Mesenteric fat pad (tissue), 1 donor: ENCODE results near the gene ASIP. TPM values are rescaled to one million over a fixed set of nuclear protein-coding genes. Genes with fewer than 3 reads are reported as not detected.
"Not testable (repeated sequence)": the region's sequence is repeated elsewhere in the genome, so short reads cannot be mapped to it uniquely, and the experiment has no call there.

Source experiments
- DNase-seq: peaks from one replicate; pipeline ENCODE4 v3.0.0-alpha.2; 2020; ENCODE audit warnings: low spot score
- total RNA-seq: library from RNA; stranded (reverse); fragmentation: NEBNext Ultra II Directional; extraction: Animal tissue kit (Norgen Biotek cat#: 25700); gene quantifications from one replicate; pipeline ENCODE4 v1.2.1, GENCODE V29; 2021
- donor health status: DM: yes; HTN: yes; CAD: no.

ASIP gene
- total RNA-seq, 1 donor from 2014 or later: not detected

DNA sequence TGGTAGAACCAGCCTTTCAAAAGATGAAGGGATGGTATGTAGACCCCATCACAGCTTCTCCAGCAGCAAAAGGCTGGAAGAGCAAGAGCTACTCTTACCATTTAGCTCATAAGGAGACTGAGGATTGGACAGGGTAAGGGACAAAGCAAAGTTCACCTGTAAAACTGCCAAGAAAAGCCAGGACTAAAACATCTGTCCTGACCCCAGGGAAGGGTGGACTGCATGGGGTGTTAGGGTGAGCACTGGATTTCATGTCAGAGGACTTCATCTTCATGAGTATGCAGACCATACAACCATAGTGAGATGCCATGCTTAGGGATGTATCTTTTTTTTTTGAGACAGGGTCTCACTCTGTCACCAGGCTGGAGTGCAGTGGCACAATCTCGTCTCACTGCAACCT, 42.6 kb downstream of the ASIP start:
- no peak for DNase-seq

- no peak for DNase-seq
These were observed 44.2 kb downstream of the ASIP start for GRCh38 chr20:34285450-34285849.

DNA sequence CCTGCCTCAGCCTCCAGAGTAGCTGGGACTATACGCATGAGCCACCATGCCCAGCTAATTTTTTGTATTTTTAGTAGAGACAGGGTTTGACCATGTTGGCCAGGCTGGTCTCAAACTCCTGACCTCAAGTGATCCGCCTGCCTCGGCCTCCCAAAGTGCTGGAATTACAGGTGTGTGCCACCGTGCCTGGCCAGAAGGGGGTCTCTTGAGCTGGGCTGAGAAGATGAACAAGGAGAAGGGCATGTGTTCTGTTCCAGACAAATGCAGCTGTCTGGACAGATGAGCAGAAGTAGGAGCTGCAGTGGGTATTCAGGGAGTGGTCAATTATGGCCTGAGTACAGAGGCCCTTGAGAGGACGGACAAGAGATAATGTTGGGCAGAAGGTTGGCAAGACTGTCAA, 46.3 kb downstream of the ASIP start:
- not testable (repeated sequence) for DNase-seq

DNA sequence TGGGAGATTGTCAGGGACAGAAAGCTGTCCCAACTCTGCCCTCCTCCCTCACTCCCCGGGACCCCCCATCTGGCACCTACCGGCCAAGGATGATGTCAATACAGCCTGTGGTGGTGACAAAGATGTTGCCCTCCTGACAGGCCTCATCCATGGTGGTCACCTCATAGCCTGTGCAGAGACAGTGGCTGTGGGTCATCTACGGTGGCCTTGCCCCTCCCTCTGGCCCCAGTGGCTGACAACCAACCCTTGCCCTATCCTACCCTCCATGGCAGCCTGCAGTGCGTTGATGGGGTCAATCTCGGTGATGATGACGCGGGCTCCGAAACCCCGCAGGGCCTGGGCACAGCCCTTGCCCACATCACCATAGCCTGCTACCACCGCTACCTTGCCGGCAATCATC, 49.2 kb downstream of the ASIP start:
- DNase-seq: no peak

GRCh38 chr20:34292496-34292895, 51.3 kb downstream of the ASIP start:
- no peak for DNase-seq

DNA sequence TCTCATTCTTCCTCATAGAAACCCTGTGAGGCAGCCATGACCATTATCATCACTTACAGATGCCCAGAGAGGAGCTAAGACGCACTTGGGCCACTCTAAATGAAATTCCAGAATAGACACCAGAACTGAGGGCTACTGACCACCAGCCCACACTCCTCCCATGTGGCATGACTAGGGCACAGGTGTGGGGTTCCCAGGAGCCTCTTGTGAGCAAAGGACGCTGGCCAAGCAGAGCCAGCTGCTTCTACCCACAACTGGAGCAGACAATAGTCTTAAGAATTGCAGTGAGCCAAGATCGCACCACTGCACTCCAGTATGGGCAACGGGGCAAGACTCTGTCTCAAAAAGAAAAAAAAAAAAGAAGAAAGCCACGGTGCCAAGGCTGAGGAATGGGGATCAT, 51.9 kb downstream of the ASIP start:
- DNase-seq: no peak

GRCh38 chr20:34293589-34293988, 52.4 kb downstream of the ASIP start:
- no peak for DNase-seq

DNA sequence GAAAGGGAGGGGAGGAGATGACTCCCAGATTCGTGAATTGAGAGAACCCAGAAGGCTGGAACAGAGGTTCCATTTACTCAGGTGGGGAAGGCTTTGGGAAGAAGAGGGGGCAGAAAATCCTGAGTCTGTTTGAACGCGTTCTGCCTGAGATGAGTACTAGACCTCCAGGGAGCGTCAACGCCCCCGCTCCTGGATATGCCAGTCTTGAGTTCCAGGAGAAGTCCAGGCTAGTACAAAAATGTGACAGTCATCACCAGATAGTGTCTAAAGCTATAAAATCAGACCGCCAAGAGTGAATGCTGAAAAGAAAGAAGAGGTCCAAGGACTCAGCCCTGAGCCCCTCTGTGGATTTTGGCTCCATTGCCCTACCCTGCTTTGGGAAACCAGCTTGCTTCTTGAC, 53.3 kb downstream of the ASIP start:
- no peak for DNase-seq

DNA sequence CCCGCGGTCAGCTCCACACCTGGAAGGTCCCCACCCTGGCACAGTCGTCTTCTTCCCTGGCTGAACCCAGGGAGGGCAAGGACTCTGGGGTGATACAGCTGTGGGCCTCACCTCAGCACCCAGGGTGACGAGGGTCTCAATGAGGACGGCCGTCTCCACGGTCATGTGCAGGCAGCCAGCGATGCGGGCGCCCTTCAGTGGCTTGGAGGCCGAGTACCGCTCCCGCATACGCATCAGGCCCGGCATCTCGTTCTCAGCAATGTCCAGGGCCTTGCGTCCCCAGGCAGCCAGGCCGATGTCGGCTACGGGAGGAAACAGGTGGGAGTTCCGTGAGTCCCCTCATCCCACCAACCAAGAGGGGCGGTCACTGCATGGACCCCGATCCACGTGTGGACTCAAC, 54.1 kb downstream of the ASIP start:
- DNase-seq: no peak

DNA sequence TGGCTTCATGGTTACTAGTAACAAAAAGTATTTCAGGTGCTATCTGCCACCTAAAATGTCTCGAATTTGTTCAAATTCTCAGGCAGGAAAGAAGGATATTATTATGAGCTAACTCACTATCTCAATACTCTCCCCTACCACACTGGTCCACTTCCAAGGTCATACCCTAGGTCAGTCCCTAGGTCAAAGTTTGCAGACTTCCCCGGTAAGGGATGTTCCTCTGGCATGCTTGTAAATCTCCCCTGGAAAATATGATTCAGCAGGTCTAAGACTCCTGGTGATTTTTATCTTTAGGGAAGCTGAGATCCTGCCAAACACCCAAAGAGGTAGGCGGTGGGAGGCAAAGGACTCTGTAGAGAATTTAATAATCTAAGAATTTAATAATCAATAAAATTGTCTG, 55.2 kb downstream of the ASIP start:
- no peak for DNase-seq

DNA sequence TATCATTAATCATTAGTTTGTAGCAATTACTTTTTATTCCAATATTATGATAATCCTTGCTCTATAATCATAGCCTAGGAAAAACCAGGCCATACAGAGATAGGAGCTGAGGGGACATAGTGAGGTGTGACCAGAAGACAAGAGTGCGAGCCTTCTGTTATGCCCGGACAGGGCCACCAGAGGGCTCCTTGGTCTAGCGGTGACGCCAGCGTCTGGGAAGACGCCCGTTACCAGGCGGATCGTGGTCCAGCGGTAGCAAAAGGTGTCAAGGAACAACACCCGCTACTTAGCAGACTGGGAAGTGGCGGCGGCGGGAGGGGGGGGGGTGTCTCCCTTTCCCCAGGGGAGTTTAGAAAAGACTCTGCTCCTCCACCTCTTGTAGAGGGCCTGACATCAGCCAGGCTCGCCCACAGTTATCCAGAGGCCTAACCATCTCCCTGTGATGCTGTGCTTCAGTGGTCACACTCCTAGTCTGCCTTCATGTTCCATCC, 57.1 kb downstream of the ASIP start:
- DNase-seq: not testable (repeated sequence)

GRCh38 chr20:34299556-34300255, 58.5 kb downstream of the ASIP start:
- no peak for DNase-seq

GRCh38 chr20:34300256-34300806, 59.1 kb downstream of the ASIP start:
- DNase-seq: no peak

GRCh38 chr20:34300809-34301586, 59.8 kb downstream of the ASIP start:
- DNase-seq: no peak

GRCh38 chr20:34301587-34302311, 60.5 kb downstream of the ASIP start:
- no peak for DNase-seq

GRCh38 chr20:34302312-34302722, 61.1 kb downstream of the ASIP start:
- no peak for DNase-seq

GRCh38 chr20:34302723-34303533, 61.7 kb downstream of the ASIP start, which contains the start of gene AHCY:
Gene AHCY (minus strand): TSS chr20:34303355. CDS start chr20:34303270, 85 bp downstream.
- peak; percentile 98 for DNase-seq

- DNase-seq: no peak
These were observed 64.4 kb downstream of the ASIP start for GRCh38 chr20:34305333-34306230.

DNA sequence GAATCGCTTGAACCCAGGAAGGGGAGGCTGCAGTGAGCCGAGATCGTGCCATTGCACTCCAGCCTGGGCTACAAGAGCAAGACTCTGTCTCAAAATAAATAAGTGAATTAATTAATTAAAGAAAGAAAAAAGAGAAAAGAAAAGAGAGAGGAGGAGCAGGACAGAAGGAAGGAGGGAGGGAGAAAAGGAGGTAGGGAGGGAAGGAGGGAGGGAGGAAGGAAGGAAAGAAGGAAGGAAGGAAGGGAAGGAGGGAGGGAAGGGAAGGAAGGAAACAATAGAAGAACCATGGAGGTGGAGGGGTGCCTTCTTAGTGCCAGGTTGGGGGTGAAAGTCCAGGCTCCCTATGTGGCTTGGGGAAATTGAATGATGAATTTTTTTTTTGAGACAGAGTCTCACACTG, 68.5 kb downstream of the ASIP start:
- DNase-seq: no peak
